ENCODE results near the gene TNFRSF1A. TPM values are rescaled to one million over a fixed set of nuclear protein-coding genes. Genes with fewer than 3 reads are reported as not detected.
A peak's percentile ranks its signal among the peaks of the same experiment; 100 is the strongest.

The TNFRSF1A gene
- total and polyA plus RNA-seq, 2 of the 13 experiments (the other 11 are each of a cell fraction or from before 2014, with no cell fraction given), result 41.5 to 61.2 TPM

- TF ChIP-seq NFE2L1 (CRISPR knock-in tag; IDR thresholded peaks at IDR 0.05; ENCODE audit: borderline replicate concordance), result no peak
- TF ChIP-seq GRHL1 (CRISPR knock-in tag; conservative IDR thresholded peaks at IDR 0.05), result no peak
- TF ChIP-seq TIGD3 (CRISPR knock-in tag; IDR thresholded peaks at IDR 0.05; ENCODE audit: borderline replicate concordance), result peak; percentile 53; the same call in 1 of the 2 replicates
- no peak for TF ChIP-seq SUZ12 (IDR thresholded peaks at IDR 0.05; ENCODE audit: low read depth, low read length)
- no peak for TF ChIP-seq TGIF2 (CRISPR knock-in tag; IDR thresholded peaks at IDR 0.05)
- peak; percentile 55 for TF ChIP-seq ZNF124 (CRISPR knock-in tag; IDR thresholded peaks at IDR 0.05)
- 0 out of 2 replicates have a peak, but pooled peaks have one; percentile 36 for TF ChIP-seq KLF15 (CRISPR knock-in tag; IDR thresholded peaks at IDR 0.05; ENCODE audit: borderline replicate concordance)
- TF ChIP-seq ZNF563 (CRISPR knock-in tag; IDR thresholded peaks at IDR 0.05), result peak; percentile 66; the same call in 1 of the 2 replicates
- no peak for TF ChIP-seq ZNF20 (CRISPR knock-in tag; IDR thresholded peaks at IDR 0.05)
- no peak for TF ChIP-seq ZNF879 (CRISPR knock-in tag; IDR thresholded peaks at IDR 0.05)
- TF ChIP-seq GABPB1 (CRISPR knock-in tag; IDR thresholded peaks at IDR 0.05), result peak; percentile 77
- TF ChIP-seq ZFP62 (CRISPR knock-in tag; IDR thresholded peaks at IDR 0.05), result no peak
- peak; percentile 56; the same call in 1 of the 2 replicates for TF ChIP-seq ZNF510 (CRISPR knock-in tag; IDR thresholded peaks at IDR 0.05; ENCODE audit: low read depth)
- peak; percentile 73 for TF ChIP-seq FOXK1 (CRISPR knock-in tag; IDR thresholded peaks at IDR 0.05; ENCODE audit: borderline replicate concordance, low read depth)
- peak; percentile 65 for TF ChIP-seq ZNF639 (CRISPR knock-in tag; conservative IDR thresholded peaks at IDR 0.05)
- TF ChIP-seq ZNF598 (CRISPR knock-in tag; IDR thresholded peaks at IDR 0.05; ENCODE audit: borderline replicate concordance), result peak; percentile 61; the same call in 1 of the 2 replicates
- peak; percentile 74 for TF ChIP-seq POGK (CRISPR knock-in tag; conservative IDR thresholded peaks at IDR 0.05)
- no peak for TF ChIP-seq TP53 (CRISPR knock-in tag; conservative IDR thresholded peaks at IDR 0.05)
- TF ChIP-seq HIC2 (CRISPR knock-in tag; IDR thresholded peaks at IDR 0.05; ENCODE audit: low read depth), result peak; percentile 67; the same call in 1 of the 2 replicates
- peak; percentile 41; the same call in 1 of the 2 replicates for TF ChIP-seq ZNF225 (CRISPR knock-in tag; IDR thresholded peaks at IDR 0.05)
Observed at GRCh38 chr12:6363330-6364043, 21.6 kb upstream of the TNFRSF1A start (continued).
